WTC11 (cell line): ENCODE measurements around the gene MACROD2. TPM values are rescaled to one million over a fixed set of nuclear protein-coding genes. Genes with fewer than 3 reads are reported as not detected.

Experiments used
- ATAC-seq: fragments of 200-7000 bp; cut with Tn5 transposase; 2 replicates; pipeline ENCODE4 v1.10.0; 2021; ENCODE audit warnings: mild to moderate bottlenecking, moderate library complexity
- CTCF ChIA-PET: fragments of 300-600 bp; sonication (Branson Sonifier 250); formaldehyde crosslinking; loops from one replicate; lab custom pipeline; 2021; ENCODE audit warnings: antibody characterized with exemption; lab: Charles Lee
- POLR2A ChIA-PET: fragments of 350-600 bp; sonication (Branson Sonifier 250); formaldehyde crosslinking; loops from one replicate; lab custom pipeline; 2021; ENCODE audit warnings: antibody characterized with exemption; lab: Charles Lee
- DNase-seq: peaks from one replicate; pipeline ENCODE4 v3.0.0; 2021; ENCODE audit warnings: low spot score
- H3K27ac Mint-ChIP-seq: 2 replicates; pipeline ENCODE4 v1.8.0; 2021; ENCODE audit warnings: mixed read lengths
- H3K27me3 Mint-ChIP-seq: 2 replicates; pipeline ENCODE4 v1.8.0; 2021; ENCODE audit warnings: low read depth, mild to moderate bottlenecking, moderate library complexity, mixed read lengths
- H3K36me3 Mint-ChIP-seq: 2 replicates; pipeline ENCODE4 v1.8.0; 2021; ENCODE audit warnings: mixed read lengths
- H3K4me1 Mint-ChIP-seq: 2 replicates; pipeline ENCODE4 v1.8.0; 2022; ENCODE audit warnings: mixed read lengths
- H3K4me3 Mint-ChIP-seq: 2 replicates; pipeline ENCODE4 v1.8.0; 2021; ENCODE audit warnings: mild to moderate bottlenecking, moderate library complexity, mixed read lengths
- H3K9me3 Mint-ChIP-seq: 2 replicates; pipeline ENCODE4 v1.8.0; 2021; ENCODE audit warnings: mixed read lengths
- CREB1 ChIP-seq: sonication (generic); formaldehyde crosslinking; IDR thresholded peaks from 2 replicates; pipeline ENCODE4 v1.8.0; 2023; ENCODE audit warnings: mild to moderate bottlenecking, missing genetic modification reagents
- CTCF ChIP-seq: fragments of 200-600 bp; IDR thresholded peaks from 2 replicates; pipeline ENCODE4 v1.8.0; 2022; ENCODE audit warnings: antibody characterized with exemption
- ESRRA ChIP-seq: sonication (generic); formaldehyde crosslinking; IDR thresholded peaks from 2 replicates; pipeline ENCODE4 v1.8.1; 2022; ENCODE audit warnings: mild to moderate bottlenecking, missing genetic modification reagents, borderline replicate concordance
- ETV6 ChIP-seq: sonication (generic); formaldehyde crosslinking; IDR thresholded peaks from 2 replicates; pipeline ENCODE4 v1.8.1; 2022; ENCODE audit warnings: mild to moderate bottlenecking, missing genetic modification reagents
- GABPB1 ChIP-seq: sonication (generic); formaldehyde crosslinking; IDR thresholded peaks from 2 replicates; pipeline ENCODE4 v1.8.1; 2023; ENCODE audit warnings: mild to moderate bottlenecking, missing genetic modification reagents
- IRF1 ChIP-seq: sonication (generic); formaldehyde crosslinking; IDR thresholded peaks from 2 replicates; pipeline ENCODE4 v1.8.0; 2023; ENCODE audit warnings: missing genetic modification reagents
- MLX ChIP-seq: sonication (generic); formaldehyde crosslinking; IDR thresholded peaks from 2 replicates; pipeline ENCODE4 v1.8.1; 2023; ENCODE audit warnings: mild to moderate bottlenecking, missing genetic modification reagents, moderate library complexity
- MYBL2 ChIP-seq: sonication (generic); formaldehyde crosslinking; IDR thresholded peaks from 2 replicates; pipeline ENCODE4 v1.8.1; 2023; ENCODE audit warnings: mild to moderate bottlenecking, moderate library complexity, missing genetic modification reagents
- NFYB ChIP-seq: sonication (generic); formaldehyde crosslinking; conservative IDR thresholded peaks from 2 replicates; pipeline ENCODE4 v1.8.0; 2022; ENCODE audit warnings: low read depth, missing genetic modification reagents
- RELA ChIP-seq: sonication (generic); formaldehyde crosslinking; IDR thresholded peaks from 2 replicates; pipeline ENCODE4 v1.8.1; 2022; ENCODE audit warnings: missing genetic modification reagents, mild to moderate bottlenecking, borderline replicate concordance
- RORB ChIP-seq: fragments of 250-450 bp; sonication (Bioruptor Pico); IDR thresholded peaks from 2 replicates; pipeline ENCODE4 v1.9.0; 2021; ENCODE audit warnings: mild to moderate bottlenecking
- SMAD3 ChIP-seq: sonication (generic); formaldehyde crosslinking; IDR thresholded peaks from 2 replicates; pipeline ENCODE4 v1.8.0; 2022; ENCODE audit warnings: missing genetic modification reagents, mild to moderate bottlenecking, borderline replicate concordance
- TCF7 ChIP-seq: sonication (generic); formaldehyde crosslinking; IDR thresholded peaks from 2 replicates; pipeline ENCODE4 v1.8.0; 2022; ENCODE audit warnings: mild to moderate bottlenecking, low read depth, missing genetic modification reagents, moderate library complexity
- TEAD4 ChIP-seq: sonication (generic); formaldehyde crosslinking; IDR thresholded peaks from 2 replicates; pipeline ENCODE4 v1.8.0; 2022; ENCODE audit warnings: mild to moderate bottlenecking, missing genetic modification reagents
- total RNA-seq: library from RNA; stranded (reverse); gene quantifications from 3 replicates; pipeline ENCODE4 v1.2.3, GENCODE V29; 2021
- TF ChIP-seq, protein P1 (sequence below): sonication (generic); formaldehyde crosslinking; IDR thresholded peaks from 2 replicates; pipeline ENCODE4 v1.8.1; 2022; ENCODE audit warnings: low read depth, mild to moderate bottlenecking, moderate library complexity, missing genetic modification reagents, borderline replicate concordance
- TF ChIP-seq, protein P2 (sequence below): fragments of 250-450 bp; sonication (Bioruptor Pico); IDR thresholded peaks from 2 replicates; pipeline ENCODE4 v1.8.0; 2021; ENCODE audit warnings: mild to moderate bottlenecking
- TF ChIP-seq, protein P3 (sequence below): sonication (generic); formaldehyde crosslinking; IDR thresholded peaks from 2 replicates; pipeline ENCODE4 v1.8.1; 2023; ENCODE audit warnings: mild to moderate bottlenecking, missing genetic modification reagents, moderate library complexity
- TF ChIP-seq, protein P4 (sequence below): sonication (generic); formaldehyde crosslinking; conservative IDR thresholded peaks from 2 replicates; pipeline ENCODE4 v1.8.1; 2023; ENCODE audit warnings: mild to moderate bottlenecking, low read depth, missing genetic modification reagents, moderate library complexity
- TF ChIP-seq, protein P5 (sequence below): sonication (generic); formaldehyde crosslinking; conservative IDR thresholded peaks from 2 replicates; pipeline ENCODE4 v1.8.1; 2022; ENCODE audit warnings: mild to moderate bottlenecking, missing genetic modification reagents

The MACROD2 gene
- total RNA-seq, 1 experiment from 2014 or later, result 4.1 TPM

GRCh38 chr20:14521436-14521835, 526.1 kb downstream of the MACROD2 start (continued):
- no peak for TF ChIP-seq IRF1 (CRISPR knock-in tag)
- TF ChIP-seq, protein P1, sequence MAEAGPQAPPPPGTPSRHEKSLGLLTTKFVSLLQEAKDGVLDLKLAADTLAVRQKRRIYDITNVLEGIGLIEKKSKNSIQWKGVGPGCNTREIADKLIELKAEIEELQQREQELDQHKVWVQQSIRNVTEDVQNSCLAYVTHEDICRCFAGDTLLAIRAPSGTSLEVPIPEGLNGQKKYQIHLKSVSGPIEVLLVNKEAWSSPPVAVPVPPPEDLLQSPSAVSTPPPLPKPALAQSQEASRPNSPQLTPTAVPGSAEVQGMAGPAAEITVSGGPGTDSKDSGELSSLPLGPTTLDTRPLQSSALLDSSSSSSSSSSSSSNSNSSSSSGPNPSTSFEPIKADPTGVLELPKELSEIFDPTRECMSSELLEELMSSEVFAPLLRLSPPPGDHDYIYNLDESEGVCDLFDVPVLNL (CRISPR knock-in tag), result no peak
- no peak for TF ChIP-seq RORB
- no peak for TF ChIP-seq CTCF

DNA sequence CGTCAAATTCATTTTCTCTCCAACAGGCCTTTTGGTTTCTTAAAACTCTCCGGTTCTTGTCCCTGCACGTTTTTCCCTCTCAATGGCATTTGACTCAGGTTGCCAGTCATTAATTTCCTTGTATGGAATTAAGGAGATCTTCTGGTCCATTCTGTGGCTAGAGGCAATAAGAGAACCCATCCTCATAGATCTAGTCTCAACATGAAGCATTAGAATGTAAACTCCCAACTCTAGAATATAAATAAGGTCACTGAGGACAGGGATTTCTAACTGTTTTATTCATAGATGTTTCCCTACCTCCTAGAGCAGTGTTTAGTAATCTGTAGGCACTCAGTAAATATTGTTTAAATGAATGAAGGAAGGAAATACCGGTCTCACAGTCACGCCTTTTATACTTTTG, 527.3 kb downstream of the MACROD2 start:
- TF ChIP-seq, protein P2, sequence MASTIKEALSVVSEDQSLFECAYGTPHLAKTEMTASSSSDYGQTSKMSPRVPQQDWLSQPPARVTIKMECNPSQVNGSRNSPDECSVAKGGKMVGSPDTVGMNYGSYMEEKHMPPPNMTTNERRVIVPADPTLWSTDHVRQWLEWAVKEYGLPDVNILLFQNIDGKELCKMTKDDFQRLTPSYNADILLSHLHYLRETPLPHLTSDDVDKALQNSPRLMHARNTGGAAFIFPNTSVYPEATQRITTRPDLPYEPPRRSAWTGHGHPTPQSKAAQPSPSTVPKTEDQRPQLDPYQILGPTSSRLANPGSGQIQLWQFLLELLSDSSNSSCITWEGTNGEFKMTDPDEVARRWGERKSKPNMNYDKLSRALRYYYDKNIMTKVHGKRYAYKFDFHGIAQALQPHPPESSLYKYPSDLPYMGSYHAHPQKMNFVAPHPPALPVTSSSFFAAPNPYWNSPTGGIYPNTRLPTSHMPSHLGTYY, result no peak
- TF ChIP-seq MYBL2 (no peak), CREB1 (CRISPR knock-in tag) (no peak), TEAD4 (CRISPR knock-in tag) (no peak), ETV6 (no peak), GABPB1 (CRISPR knock-in tag) (no peak), NFYB (CRISPR knock-in tag) (no peak), TCF7 (CRISPR knock-in tag) (no peak), RELA (CRISPR knock-in tag) (no peak), SMAD3 (no peak), ESRRA (CRISPR knock-in tag) (no peak), IRF1 (CRISPR knock-in tag) (no peak), MLX (no peak)
- TF ChIP-seq, protein P3, sequence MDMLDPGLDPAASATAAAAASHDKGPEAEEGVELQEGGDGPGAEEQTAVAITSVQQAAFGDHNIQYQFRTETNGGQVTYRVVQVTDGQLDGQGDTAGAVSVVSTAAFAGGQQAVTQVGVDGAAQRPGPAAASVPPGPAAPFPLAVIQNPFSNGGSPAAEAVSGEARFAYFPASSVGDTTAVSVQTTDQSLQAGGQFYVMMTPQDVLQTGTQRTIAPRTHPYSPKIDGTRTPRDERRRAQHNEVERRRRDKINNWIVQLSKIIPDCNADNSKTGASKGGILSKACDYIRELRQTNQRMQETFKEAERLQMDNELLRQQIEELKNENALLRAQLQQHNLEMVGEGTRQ (CRISPR knock-in tag), result no peak
- TF ChIP-seq, protein P4, sequence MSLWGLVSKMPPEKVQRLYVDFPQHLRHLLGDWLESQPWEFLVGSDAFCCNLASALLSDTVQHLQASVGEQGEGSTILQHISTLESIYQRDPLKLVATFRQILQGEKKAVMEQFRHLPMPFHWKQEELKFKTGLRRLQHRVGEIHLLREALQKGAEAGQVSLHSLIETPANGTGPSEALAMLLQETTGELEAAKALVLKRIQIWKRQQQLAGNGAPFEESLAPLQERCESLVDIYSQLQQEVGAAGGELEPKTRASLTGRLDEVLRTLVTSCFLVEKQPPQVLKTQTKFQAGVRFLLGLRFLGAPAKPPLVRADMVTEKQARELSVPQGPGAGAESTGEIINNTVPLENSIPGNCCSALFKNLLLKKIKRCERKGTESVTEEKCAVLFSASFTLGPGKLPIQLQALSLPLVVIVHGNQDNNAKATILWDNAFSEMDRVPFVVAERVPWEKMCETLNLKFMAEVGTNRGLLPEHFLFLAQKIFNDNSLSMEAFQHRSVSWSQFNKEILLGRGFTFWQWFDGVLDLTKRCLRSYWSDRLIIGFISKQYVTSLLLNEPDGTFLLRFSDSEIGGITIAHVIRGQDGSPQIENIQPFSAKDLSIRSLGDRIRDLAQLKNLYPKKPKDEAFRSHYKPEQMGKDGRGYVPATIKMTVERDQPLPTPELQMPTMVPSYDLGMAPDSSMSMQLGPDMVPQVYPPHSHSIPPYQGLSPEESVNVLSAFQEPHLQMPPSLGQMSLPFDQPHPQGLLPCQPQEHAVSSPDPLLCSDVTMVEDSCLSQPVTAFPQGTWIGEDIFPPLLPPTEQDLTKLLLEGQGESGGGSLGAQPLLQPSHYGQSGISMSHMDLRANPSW, result no peak
- TF ChIP-seq, protein P5, sequence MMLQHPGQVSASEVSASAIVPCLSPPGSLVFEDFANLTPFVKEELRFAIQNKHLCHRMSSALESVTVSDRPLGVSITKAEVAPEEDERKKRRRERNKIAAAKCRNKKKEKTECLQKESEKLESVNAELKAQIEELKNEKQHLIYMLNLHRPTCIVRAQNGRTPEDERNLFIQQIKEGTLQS (CRISPR knock-in tag), result no peak
- TF ChIP-seq, all 79 proteins: peak for 0
- no peak for DNase-seq
- peaks cover 9% of the 10 kb centered on the region; the same call in 1 of the 2 replicates for H3K4me1 Mint-ChIP-seq
- H3K4me3 Mint-ChIP-seq, result no peak overlapping the region
- H3K9me3 Mint-ChIP-seq, result no peaks in the 10 kb centered on the region
- ChIA-PET POLR2A (no interaction called here), CTCF (no interaction called here)
- ATAC-seq, result no peak
- H3K27ac Mint-ChIP-seq, result no peak overlapping the region
- H3K27me3 Mint-ChIP-seq, result no peaks in the 10 kb centered on the region
- H3K36me3 Mint-ChIP-seq, result no peaks in the 10 kb centered on the region
